Measurements from ENCODE around the gene HOXD11. TPM values are rescaled to one million over a fixed set of nuclear protein-coding genes. Genes with fewer than 3 reads are reported as not detected.
A peak's percentile ranks its signal among the peaks of the same experiment; 100 is the strongest.

Gene HOXD11
- total and polyA plus RNA-seq, 2 experiments from 2014 or later, result not detected

GRCh38 chr2:176157499-176158185 lies 50.6 kb downstream of the HOXD11 start:
- H3K4me3 Mint-ChIP-seq, result no peak overlapping the region
- Histone ChIP-seq H3K36me3 (ENCODE audit: insufficient read depth) (no peaks in the 10 kb centered on the region), H3K4me2 (peak overlapping the region; percentile 65; the same call in 1 of the 2 replicates), H2AFZ (no peak overlapping the region), H3K79me2 (replicated peaks; ENCODE audit: insufficient read depth) (no peaks in the 10 kb centered on the region), H3K27me3 (ENCODE audit: insufficient read depth) (peaks cover 100% of the 10 kb centered on the region), H4K20me1 (replicated peaks; ENCODE audit: insufficient read depth) (peaks cover 50% of the 10 kb centered on the region), H3F3A (replicated peaks; ENCODE audit: low read depth) (peaks cover 30% of the 10 kb centered on the region), H3K4me3 (peak overlapping the region; percentile 34; the same call in 1 of the 2 replicates), H3K27ac (ENCODE audit: low read depth) (no peak overlapping the region), H3K4me1 (ENCODE audit: insufficient read depth) (peaks cover 49% of the 10 kb centered on the region), H3K9me2 (ENCODE audit: insufficient read depth) (no peaks in the 10 kb centered on the region)
- peaks cover 3% of the 10 kb centered on the region; the same call in 2 of the 3 replicates for H3K9me3 Mint-ChIP-seq
- TF ChIP-seq EZH2phosphoT487 (IDR thresholded peaks at IDR 0.05; ENCODE audit: unreplicated experiment), result peak; percentile 97
- TF ChIP-seq CTCF (conservative IDR thresholded peaks at IDR 0.05; ENCODE audit: low read depth in 2 of 2), result no peak
- TF ChIP-seq, protein P1, sequence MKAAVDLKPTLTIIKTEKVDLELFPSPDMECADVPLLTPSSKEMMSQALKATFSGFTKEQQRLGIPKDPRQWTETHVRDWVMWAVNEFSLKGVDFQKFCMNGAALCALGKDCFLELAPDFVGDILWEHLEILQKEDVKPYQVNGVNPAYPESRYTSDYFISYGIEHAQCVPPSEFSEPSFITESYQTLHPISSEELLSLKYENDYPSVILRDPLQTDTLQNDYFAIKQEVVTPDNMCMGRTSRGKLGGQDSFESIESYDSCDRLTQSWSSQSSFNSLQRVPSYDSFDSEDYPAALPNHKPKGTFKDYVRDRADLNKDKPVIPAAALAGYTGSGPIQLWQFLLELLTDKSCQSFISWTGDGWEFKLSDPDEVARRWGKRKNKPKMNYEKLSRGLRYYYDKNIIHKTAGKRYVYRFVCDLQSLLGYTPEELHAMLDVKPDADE (IDR thresholded peaks at IDR 0.05), result no peak
- TF ChIP-seq ZNF462 (CRISPR knock-in tag; IDR thresholded peaks at IDR 0.05), result no peak
- peak; percentile 95 for TF ChIP-seq EZH2 (IDR thresholded peaks at IDR 0.05; ENCODE audit: low read depth, unreplicated experiment)
- H3K4me1 Mint-ChIP-seq, result peaks cover 31% of the 10 kb centered on the region
- peaks cover 99% of the 10 kb centered on the region for H3K27me3 Mint-ChIP-seq (ENCODE audit: insufficient read depth, low read depth, poor library complexity)
- DNase-seq (ENCODE audit: low spot score) (peak; percentile 69), ATAC-seq (peak; percentile 6)
- H3K27ac Mint-ChIP-seq, result no peak overlapping the region
- no peaks in the 10 kb centered on the region for H3K36me3 Mint-ChIP-seq (ENCODE audit: low read depth)
